LHCN-M2 (cell line): ENCODE measurements around the gene TSBP1. TPM values are rescaled to one million over a fixed set of nuclear protein-coding genes. Genes with fewer than 3 reads are reported as not detected.
"Not testable (repeated sequence)": the region's sequence is repeated elsewhere in the genome, so short reads cannot be mapped to it uniquely, and the experiment has no call there.

Experiments used
- DNase-seq: peaks from one replicate; pipeline ENCODE4 v3.0.0-alpha.2; 2012; ENCODE audit warnings: low read depth
- total RNA-seq: library from RNA; depleted of rRNA; stranded (reverse); fragments of >200 nt; gene quantifications from 2 replicates; pipeline ENCODE4 v1.2.3, GENCODE V29; 2014

The TSBP1 gene
- total RNA-seq, 1 experiment from 2014 or later, result not detected

GRCh38 chr6:32379545-32379944 is 7.8 kb upstream of the TSBP1 start:
- DNase-seq, result no peak

- DNase-seq, result no peak
Measured at GRCh38 chr6:32375739-32376529, 4.2 kb upstream of the TSBP1 start.

- DNase-seq, result no peak
Measured at GRCh38 chr6:32371229-32371628, 474 bp downstream of the TSBP1 start.

GRCh38 chr6:32370505-32370904 is 1.2 kb downstream of the TSBP1 start:
- DNase-seq, result peak; percentile 7

GRCh38 chr6:32369660-32370059 is 2.0 kb downstream of the TSBP1 start:
- DNase-seq, result peak; percentile 81

- no peak for DNase-seq
Measured at GRCh38 chr6:32367644-32368043, 4.1 kb downstream of the TSBP1 start.

GRCh38 chr6:32359225-32359624 is 12.5 kb downstream of the TSBP1 start:
- DNase-seq, result not testable (repeated sequence)

GRCh38 chr6:32358548-32358947 is 13.2 kb downstream of the TSBP1 start:
- DNase-seq, result not testable (repeated sequence)

GRCh38 chr6:32355018-32355417 is 16.7 kb downstream of the TSBP1 start:
- no peak for DNase-seq

GRCh38 chr6:32353348-32353747 is 18.4 kb downstream of the TSBP1 start:
- DNase-seq, result no peak

- DNase-seq, result no peak
Measured at GRCh38 chr6:32340242-32340641, 31.5 kb downstream of the TSBP1 start.

GRCh38 chr6:32337186-32337805 is 34.4 kb downstream of the TSBP1 start:
- no peak for DNase-seq

- no peak for DNase-seq
Measured at GRCh38 chr6:32332433-32332832, 39.3 kb downstream of the TSBP1 start.

GRCh38 chr6:32329141-32329540 is 42.6 kb downstream of the TSBP1 start:
- DNase-seq, result no peak

- no peak for DNase-seq
Measured at GRCh38 chr6:32327103-32327502, 44.6 kb downstream of the TSBP1 start.

GRCh38 chr6:32318501-32318900 is 53.2 kb downstream of the TSBP1 start:
- no peak for DNase-seq

- DNase-seq, result no peak
Measured at GRCh38 chr6:32317541-32317940, 54.2 kb downstream of the TSBP1 start.

- DNase-seq, result no peak
Measured at GRCh38 chr6:32313964-32314363, 57.7 kb downstream of the TSBP1 start.

GRCh38 chr6:32298632-32299336 is 72.9 kb downstream of the TSBP1 start:
- DNase-seq, result peak; percentile 1

GRCh38 chr6:32294980-32295379 is 76.7 kb downstream of the TSBP1 start:
- DNase-seq, result not testable (repeated sequence)

- DNase-seq, result no peak
Measured at GRCh38 chr6:32294566-32294965, 77.1 kb downstream of the TSBP1 start.

GRCh38 chr6:32293695-32294094 is 78.0 kb downstream of the TSBP1 start:
- no peak for DNase-seq

- no peak for DNase-seq
Measured at GRCh38 chr6:32291543-32291942, 80.2 kb downstream of the TSBP1 start.
